ENCODE data around the gene FGFRL1. TPM values are rescaled to one million over a fixed set of nuclear protein-coding genes. Genes with fewer than 3 reads are reported as not detected.

FGFRL1 gene
- total and polyA plus RNA-seq, 2 of the 13 experiments (the other 11 are each of a cell fraction or from before 2014, with no cell fraction given) = 19.1 to 30.6 TPM

GRCh38 chr4:993111-994029 is 18.1 kb upstream of the FGFRL1 start, which contains the start of gene SLC26A1 (continued):
- TF ChIP-seq ZNF142 (CRISPR knock-in tag; IDR thresholded peaks at IDR 0.05) (no peak; the same call in none of the 2 replicates), MTERF4 (CRISPR knock-in tag; IDR thresholded peaks at IDR 0.05) (no peak), TFDP1 (CRISPR knock-in tag; IDR thresholded peaks at IDR 0.05; ENCODE audit: borderline replicate concordance) (0 out of 2 replicates have a peak, but pooled peaks have one; percentile 22), ZNF282 (IDR thresholded peaks at IDR 0.05; ENCODE audit: partially characterized antibody) (no peak), ZNF501 (CRISPR knock-in tag; IDR thresholded peaks at IDR 0.05) (no peak; the same call in none of the 2 replicates), BRF2 (CRISPR knock-in tag; IDR thresholded peaks at IDR 0.05) (peak; percentile 45; the same call in 1 of the 2 replicates), PBX2 (CRISPR knock-in tag; IDR thresholded peaks at IDR 0.05) (no peak), TBP (CRISPR knock-in tag; IDR thresholded peaks at IDR 0.05) (no peak), HMG20B (CRISPR knock-in tag; conservative IDR thresholded peaks at IDR 0.05) (no peak), PRDM15 (CRISPR knock-in tag; IDR thresholded peaks at IDR 0.05) (no peak), MYPOP (CRISPR knock-in tag; IDR thresholded peaks at IDR 0.05) (no peak; the same call in none of the 2 replicates)

Measured in HepG2 (cell line).